ENCODE measurements around the gene TBATA.

DNA sequence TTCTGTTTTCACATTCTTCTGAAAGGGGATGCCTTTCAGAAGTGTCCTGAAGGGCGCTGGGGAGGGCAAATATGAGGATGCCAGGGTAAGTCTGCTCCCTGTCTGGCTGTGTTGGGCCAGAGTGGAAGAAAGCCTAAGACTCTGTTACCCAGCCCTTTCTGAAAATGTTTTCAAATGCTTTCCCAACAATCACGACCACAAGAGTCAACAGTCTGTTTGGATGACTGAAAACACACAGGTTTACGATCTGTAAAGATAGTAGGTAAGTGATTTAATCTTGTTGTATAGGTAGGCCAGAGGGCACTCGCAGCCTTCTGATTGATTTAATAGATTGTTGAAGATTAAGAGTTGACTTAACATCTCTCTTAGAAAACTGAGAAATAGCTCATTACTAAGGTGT lies 43.7 kb upstream of the TBATA start:
- no peak for TF ChIP-seq CTCF (IDR thresholded peaks at IDR 0.05)
- TF ChIP-seq POLR2A (IDR thresholded peaks at IDR 0.05), result no peak
